Kidney capillary endothelial cell (primary cell): Measurements from ENCODE around the gene DNM2.
"Not testable (repeated sequence)": the region's sequence is repeated elsewhere in the genome, so short reads cannot be mapped to it uniquely, and the experiment has no call there.

Experiments used
- DNase-seq: peaks from one replicate; pipeline ENCODE4 v3.0.0-alpha.2; 2018; ENCODE audit warnings: low spot score

The DNM2 gene

GRCh38 chr19:10725415-10725814 lies 7.5 kb downstream of the DNM2 start:
- no peak for DNase-seq

GRCh38 chr19:10726268-10726667 lies 8.4 kb downstream of the DNM2 start:
- DNase-seq, result no peak

GRCh38 chr19:10727685-10728201 lies 9.9 kb downstream of the DNM2 start:
- no peak for DNase-seq

GRCh38 chr19:10729411-10729810 lies 11.5 kb downstream of the DNM2 start:
- DNase-seq, result no peak

DNA sequence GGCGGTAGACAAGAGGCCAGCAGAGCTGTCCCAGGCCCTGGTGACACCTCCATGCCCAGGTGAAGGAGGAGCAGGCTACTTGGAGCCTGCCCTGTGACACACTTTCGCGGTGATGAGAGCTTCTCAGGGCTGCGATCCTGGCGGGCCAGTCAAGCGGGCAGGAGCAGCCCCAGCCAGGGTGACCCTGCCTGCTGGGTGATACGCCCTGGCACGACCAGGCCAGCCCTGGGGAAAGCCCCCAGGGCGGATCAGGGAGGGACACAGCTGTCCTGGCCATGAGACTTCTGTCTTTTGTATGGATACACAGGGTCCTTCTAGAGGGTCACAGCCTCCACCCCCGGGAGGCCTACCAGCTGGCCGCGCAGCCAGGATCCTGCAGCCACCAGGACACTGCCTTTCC lies 13.1 kb downstream of the DNM2 start:
- no peak for DNase-seq

GRCh38 chr19:10735741-10736140 lies 17.9 kb downstream of the DNM2 start:
- no peak for DNase-seq

DNA sequence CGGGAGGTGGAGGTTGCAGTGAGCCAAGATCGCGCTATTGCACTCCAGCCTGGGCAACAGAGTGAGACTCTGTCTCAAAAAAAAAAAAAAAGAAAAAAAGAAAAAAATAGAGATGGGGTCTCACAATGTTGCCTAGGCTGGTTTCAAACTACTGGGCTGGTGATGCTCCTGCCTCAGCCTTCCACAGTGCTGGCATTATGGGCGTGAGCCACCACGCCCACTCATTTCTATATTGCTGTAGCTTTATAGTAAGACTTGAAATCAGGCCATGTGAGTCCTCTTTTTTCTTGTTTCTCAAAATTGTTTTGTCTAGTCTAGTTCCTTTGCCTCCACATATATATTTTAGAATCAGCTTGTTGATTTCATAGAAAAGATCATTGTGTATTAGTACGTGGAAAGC lies 18.3 kb downstream of the DNM2 start:
- no peak for DNase-seq

DNA sequence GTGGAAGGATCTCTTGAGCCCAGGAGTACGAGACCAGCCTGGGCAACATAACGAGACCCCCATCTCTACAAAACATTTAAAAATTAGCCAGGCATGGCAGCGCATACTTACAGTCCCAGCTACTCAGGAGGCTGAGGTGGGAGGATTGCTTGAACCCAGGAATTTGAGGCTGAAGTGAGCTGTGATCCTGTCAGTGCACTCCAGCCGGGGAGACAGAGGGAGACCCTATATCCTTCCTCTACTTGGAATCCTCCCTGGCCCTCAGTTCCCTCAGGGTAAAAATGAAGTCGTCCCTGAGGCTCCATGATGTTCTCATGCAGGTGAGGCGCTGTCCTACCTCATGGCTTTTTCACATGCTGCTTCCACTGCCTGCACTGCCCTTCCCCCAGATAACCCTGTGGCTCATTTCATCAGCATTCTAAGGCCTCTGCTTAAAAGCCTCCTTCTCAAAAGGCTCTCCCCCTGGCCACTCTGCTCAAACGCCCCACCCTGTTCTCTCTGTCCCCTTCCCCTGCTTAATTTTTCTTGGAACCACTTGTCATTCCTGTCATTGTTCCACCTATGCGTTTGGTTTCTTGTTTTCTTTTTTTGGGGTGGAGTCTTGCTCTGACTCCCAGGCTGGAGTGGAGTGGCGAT lies 19.2 kb downstream of the DNM2 start:
- DNase-seq, result no peak

GRCh38 chr19:10737722-10738121 lies 19.8 kb downstream of the DNM2 start:
- DNase-seq, result no peak

DNA sequence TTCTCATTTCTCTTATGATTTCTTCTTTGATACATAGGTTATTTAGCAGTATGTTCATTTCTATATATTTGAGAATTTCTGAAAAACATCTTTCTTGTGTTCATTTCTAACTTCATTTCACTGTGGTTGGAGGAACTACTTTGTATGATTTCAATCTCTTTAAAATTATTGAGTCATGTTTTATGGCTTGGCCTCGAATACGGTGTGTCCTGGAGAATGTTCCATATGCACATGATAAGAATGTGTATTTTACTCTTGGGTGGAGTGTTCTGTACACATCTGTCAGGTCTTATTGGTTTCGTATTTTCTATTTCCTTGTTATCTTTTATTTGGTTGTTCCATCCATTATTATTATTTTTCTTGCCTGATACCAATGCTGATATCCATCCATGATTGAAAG lies 22.9 kb downstream of the DNM2 start:
- no peak for DNase-seq

- DNase-seq, result peak; percentile 40
These were observed 24.6 kb downstream of the DNM2 start for GRCh38 chr19:10742476-10742875.

GRCh38 chr19:10744253-10744798 lies 26.4 kb downstream of the DNM2 start:
- DNase-seq, result no peak

DNA sequence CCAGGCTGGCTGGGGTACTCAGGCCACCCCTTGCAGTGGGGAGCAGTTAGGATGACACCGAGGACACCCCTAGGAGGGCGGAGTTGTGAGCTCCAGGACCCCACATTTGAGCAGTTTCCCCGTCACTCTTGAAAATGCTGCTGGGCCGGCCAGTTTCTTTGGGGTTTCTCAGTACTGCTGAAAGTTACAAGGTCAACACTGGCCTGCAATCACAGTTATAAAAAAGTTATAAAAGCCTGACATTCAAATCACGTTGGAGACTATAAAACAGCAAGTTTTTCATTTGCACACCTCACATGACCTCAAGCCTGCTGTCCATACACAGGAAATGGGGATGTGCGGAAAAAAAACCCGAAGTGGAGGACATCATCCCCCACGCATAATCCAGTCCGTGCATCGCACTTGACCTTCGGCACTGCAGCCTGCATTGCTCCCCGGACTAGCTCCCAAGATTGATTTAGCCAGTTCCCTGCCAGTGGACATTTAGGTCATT lies 27.0 kb downstream of the DNM2 start:
- no peak for DNase-seq

GRCh38 chr19:10746437-10746836 lies 28.6 kb downstream of the DNM2 start:
- not testable (repeated sequence) for DNase-seq

DNA sequence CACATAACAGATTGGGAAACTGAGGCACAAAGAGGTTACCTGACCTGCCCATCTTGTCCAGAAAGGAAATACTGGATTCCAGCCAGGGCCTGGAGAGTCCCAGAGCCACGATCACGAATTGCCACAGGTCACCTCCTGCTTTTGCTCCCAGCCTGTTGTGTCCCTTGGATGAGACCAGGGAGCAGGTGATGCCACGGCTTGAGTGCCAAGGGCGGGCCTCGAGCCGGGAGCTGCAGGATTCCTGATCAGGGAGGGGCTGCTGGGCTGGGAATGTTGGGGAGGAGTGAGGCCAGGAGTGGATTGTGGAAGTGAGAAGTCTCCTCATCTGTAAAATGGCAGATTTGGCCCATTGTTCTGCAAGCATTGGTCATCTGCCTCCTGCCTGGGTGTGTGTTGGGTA lies 29.4 kb downstream of the DNM2 start:
- DNase-seq, result no peak

- no peak for DNase-seq
These were observed 29.8 kb downstream of the DNM2 start for GRCh38 chr19:10747674-10748073.

- no peak for DNase-seq
These were observed 30.5 kb downstream of the DNM2 start for GRCh38 chr19:10748195-10748926.

GRCh38 chr19:10748927-10749434 lies 31.1 kb downstream of the DNM2 start:
- DNase-seq, result no peak

- DNase-seq, result no peak
These were observed 31.8 kb downstream of the DNM2 start for GRCh38 chr19:10749435-10750384.

GRCh38 chr19:10751109-10751953 lies 33.5 kb downstream of the DNM2 start:
- DNase-seq, result peak; percentile 87
